Progenitor cell of endocrine pancreas (in vitro differentiated cells): Measurements from ENCODE around the gene IKZF4. TPM values are rescaled to one million over a fixed set of nuclear protein-coding genes. Genes with fewer than 3 reads are reported as not detected.
"Not testable (repeated sequence)": the region's sequence is repeated elsewhere in the genome, so short reads cannot be mapped to it uniquely, and the experiment has no call there.

ENCODE experiments used
- DNase-seq: peaks from one replicate; pipeline ENCODE4 v3.0.0; 2021; ENCODE audit warnings: low spot score; ENCODE audit not compliant: unreplicated experiment
- H3K27ac Mint-ChIP-seq: 2 replicates; pipeline ENCODE4 v1.8.0; 2021; ENCODE audit warnings: mild to moderate bottlenecking, moderate library complexity, mixed read lengths
- H3K27me3 Mint-ChIP-seq: 2 replicates; pipeline ENCODE4 v1.8.0; 2021; ENCODE audit warnings: mixed read lengths
- H3K36me3 Mint-ChIP-seq: 2 replicates; pipeline ENCODE4 v1.8.0; 2022; ENCODE audit warnings: mixed read lengths; ENCODE audit not compliant: insufficient read depth
- H3K4me1 Mint-ChIP-seq: 2 replicates; pipeline ENCODE4 v1.8.0; 2021; ENCODE audit warnings: low read depth, mixed read lengths
- H3K4me3 Mint-ChIP-seq: 2 replicates; pipeline ENCODE4 v1.8.0; 2021; ENCODE audit warnings: low read depth, mild to moderate bottlenecking, moderate library complexity, mixed read lengths
- H3K9me3 Mint-ChIP-seq: 2 replicates; pipeline ENCODE4 v1.8.0; 2021; ENCODE audit warnings: low read depth, mixed read lengths
- CTCF ChIP-seq: fragments of 200-600 bp; sonication (generic); IDR thresholded peaks from one replicate; pipeline ENCODE4 v1.5.0; 2021; ENCODE audit warnings: antibody characterized with exemption, mild to moderate bottlenecking; ENCODE audit not compliant: unreplicated experiment
- total RNA-seq: library from RNA; stranded (reverse); gene quantifications from 2 replicates; pipeline ENCODE4 v1.2.1, GENCODE V29; 2021

IKZF4 gene
- total RNA-seq, 1 donor from 2014 or later: 20.6 TPM

GRCh38 chr12:56038022-56038655, 17.3 kb downstream of the IKZF4 start:
- TF ChIP-seq CTCF: no peak
- H3K36me3 Mint-ChIP-seq: peaks cover 15% of the 10 kb centered on the region
- no peaks in the 10 kb centered on the region for H3K27me3 Mint-ChIP-seq
- H3K9me3 Mint-ChIP-seq: no peaks in the 10 kb centered on the region
- no peak overlapping the region for H3K4me3 Mint-ChIP-seq
- H3K4me1 Mint-ChIP-seq: peaks cover 16% of the 10 kb centered on the region
- DNase-seq: no peak
- H3K27ac Mint-ChIP-seq: peak overlapping the region; percentile 38

- H3K27me3 Mint-ChIP-seq: no peaks in the 10 kb centered on the region
- peaks cover 19% of the 10 kb centered on the region for H3K4me1 Mint-ChIP-seq
- TF ChIP-seq CTCF: no peak
- no peak overlapping the region for H3K27ac Mint-ChIP-seq
- H3K4me3 Mint-ChIP-seq: no peak overlapping the region
- H3K9me3 Mint-ChIP-seq: no peaks in the 10 kb centered on the region
- DNase-seq: no peak
- H3K36me3 Mint-ChIP-seq: peaks cover 21% of the 10 kb centered on the region
Observed at GRCh38 chr12:56040151-56040550, 19.3 kb downstream of the IKZF4 start.

GRCh38 chr12:56040963-56041551, 20.2 kb downstream of the IKZF4 start:
- Mint-ChIP-seq H3K36me3 (peaks cover 13% of the 10 kb centered on the region), H3K9me3 (no peaks in the 10 kb centered on the region), H3K27me3 (no peaks in the 10 kb centered on the region), H3K4me3 (peak overlapping the region; percentile 98), H3K4me1 (peaks cover 19% of the 10 kb centered on the region), H3K27ac (peak overlapping the region; percentile 95)
- TF ChIP-seq CTCF: no peak
- DNase-seq: no peak

- peak; percentile 80 for DNase-seq
- H3K27ac Mint-ChIP-seq: peak within 1 kb of the TSS; percentile 98
- H3K36me3 Mint-ChIP-seq: peaks cover 11% of the 10 kb centered on the region
- peaks cover 19% of the 10 kb centered on the region for H3K4me1 Mint-ChIP-seq
- H3K27me3 Mint-ChIP-seq: no peaks in the 10 kb centered on the region
- H3K4me3 Mint-ChIP-seq: peak within 1 kb of the TSS; percentile 98
- H3K9me3 Mint-ChIP-seq: no peaks in the 10 kb centered on the region
- peak; percentile 58 for TF ChIP-seq CTCF
Observed at GRCh38 chr12:56041552-56042429, 20.9 kb downstream of the IKZF4 start, which contains the start of gene RPS26. TSS of gene RPS26 (plus strand) at chr12:56041918. CDS start at chr12:56042167, 249 bp downstream.

- H3K27me3 Mint-ChIP-seq, DNase-seq, H3K9me3 Mint-ChIP-seq: not testable (repeated sequence)
- Mint-ChIP-seq H3K4me3 (peak overlapping the region; percentile 98), H3K36me3 (peaks cover 11% of the 10 kb centered on the region), H3K27ac (peak overlapping the region; percentile 98), H3K4me1 (peaks cover 19% of the 10 kb centered on the region)
Observed at GRCh38 chr12:56042430-56042813, 21.6 kb downstream of the IKZF4 start.
